ENCODE measurements around the gene ZIC4. TPM values are rescaled to one million over a fixed set of nuclear protein-coding genes. Genes with fewer than 3 reads are reported as not detected.

ZIC4 gene
- total RNA-seq, 2 donors from 2014 or later = not detected

DNA sequence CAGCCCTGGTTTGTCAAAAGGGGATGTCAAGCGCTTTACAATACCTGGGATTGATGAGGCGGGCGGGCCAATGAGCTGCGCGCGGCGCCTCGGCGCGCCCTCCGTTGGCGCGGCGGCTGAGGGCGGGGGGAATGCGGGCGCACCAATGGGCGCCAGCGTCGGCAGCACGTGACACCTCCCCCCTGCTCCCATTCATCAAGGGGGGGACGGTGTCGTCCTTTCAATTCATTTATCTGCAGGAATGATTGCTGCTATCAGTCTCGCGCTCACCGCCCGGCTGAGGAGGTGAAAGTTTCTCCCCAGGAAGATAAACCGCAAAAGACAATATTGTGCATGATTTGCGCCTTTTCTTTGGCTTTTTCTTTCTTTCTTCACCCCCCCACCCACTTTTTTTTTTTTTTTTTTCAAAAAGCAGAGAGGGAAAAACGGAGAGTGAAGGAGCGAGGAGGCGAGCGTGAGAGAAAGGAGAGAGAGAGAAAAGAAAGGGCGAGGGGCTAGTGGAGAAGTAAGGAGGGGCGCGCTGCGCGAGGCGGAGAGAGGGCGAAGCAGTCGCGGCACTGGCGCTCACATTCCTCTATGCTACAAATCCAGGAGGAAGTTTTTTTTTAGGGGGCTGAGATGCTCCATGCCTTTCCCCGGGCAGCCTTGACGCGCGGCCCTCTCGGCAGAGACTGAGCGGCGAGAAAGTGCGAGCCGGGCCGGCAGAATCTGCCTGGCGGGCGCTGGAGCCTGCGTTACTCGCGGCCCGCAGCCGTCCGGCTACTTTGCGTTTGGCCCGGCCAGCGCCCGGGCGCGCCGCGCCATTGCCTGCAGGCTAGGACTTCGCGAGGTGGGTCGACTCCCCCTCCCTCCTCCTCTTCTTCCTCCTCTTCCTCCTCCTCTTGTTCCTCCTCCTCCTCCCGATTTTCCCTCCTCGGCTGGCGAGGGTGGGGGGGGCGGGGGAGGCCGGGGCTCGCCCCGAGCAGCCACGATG lies 3.1 kb upstream of the ZIC4 start, which contains the start of gene ZIC1:
ZIC1 (plus strand) TSS at position 223 of the 973 bp plus-strand sequence; CDS start at position 971, 748 bp downstream.
- Histone ChIP-seq H3K27me3 (replicated peaks; ENCODE audit: insufficient read depth) (peaks cover 78% of the 10 kb centered on the region), H3K36me3 (no peaks in the 10 kb centered on the region), H3K4me1 (replicated peaks) (no peaks in the 10 kb centered on the region), H3K27ac (no peak within 1 kb of the TSS), H3K4me3 (no peak within 1 kb of the TSS), H3K9me3 (no peaks in the 10 kb centered on the region)
- intact Hi-C loops (cut with DNase I) = no loop called here
- 8% methylated on average over 80 of the region's 80 CpGs for WGBS
- DNase-seq (ENCODE audit: low spot score) = no peak
- TF ChIP-seq, protein P1, sequence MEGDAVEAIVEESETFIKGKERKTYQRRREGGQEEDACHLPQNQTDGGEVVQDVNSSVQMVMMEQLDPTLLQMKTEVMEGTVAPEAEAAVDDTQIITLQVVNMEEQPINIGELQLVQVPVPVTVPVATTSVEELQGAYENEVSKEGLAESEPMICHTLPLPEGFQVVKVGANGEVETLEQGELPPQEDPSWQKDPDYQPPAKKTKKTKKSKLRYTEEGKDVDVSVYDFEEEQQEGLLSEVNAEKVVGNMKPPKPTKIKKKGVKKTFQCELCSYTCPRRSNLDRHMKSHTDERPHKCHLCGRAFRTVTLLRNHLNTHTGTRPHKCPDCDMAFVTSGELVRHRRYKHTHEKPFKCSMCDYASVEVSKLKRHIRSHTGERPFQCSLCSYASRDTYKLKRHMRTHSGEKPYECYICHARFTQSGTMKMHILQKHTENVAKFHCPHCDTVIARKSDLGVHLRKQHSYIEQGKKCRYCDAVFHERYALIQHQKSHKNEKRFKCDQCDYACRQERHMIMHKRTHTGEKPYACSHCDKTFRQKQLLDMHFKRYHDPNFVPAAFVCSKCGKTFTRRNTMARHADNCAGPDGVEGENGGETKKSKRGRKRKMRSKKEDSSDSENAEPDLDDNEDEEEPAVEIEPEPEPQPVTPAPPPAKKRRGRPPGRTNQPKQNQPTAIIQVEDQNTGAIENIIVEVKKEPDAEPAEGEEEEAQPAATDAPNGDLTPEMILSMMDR (IDR thresholded peaks at IDR 0.05) = no peak
- TF ChIP-seq POLR2AphosphoS5 (IDR thresholded peaks at IDR 0.05) (no peak), POLR2A (IDR thresholded peaks at IDR 0.05) (no peak)

DNA sequence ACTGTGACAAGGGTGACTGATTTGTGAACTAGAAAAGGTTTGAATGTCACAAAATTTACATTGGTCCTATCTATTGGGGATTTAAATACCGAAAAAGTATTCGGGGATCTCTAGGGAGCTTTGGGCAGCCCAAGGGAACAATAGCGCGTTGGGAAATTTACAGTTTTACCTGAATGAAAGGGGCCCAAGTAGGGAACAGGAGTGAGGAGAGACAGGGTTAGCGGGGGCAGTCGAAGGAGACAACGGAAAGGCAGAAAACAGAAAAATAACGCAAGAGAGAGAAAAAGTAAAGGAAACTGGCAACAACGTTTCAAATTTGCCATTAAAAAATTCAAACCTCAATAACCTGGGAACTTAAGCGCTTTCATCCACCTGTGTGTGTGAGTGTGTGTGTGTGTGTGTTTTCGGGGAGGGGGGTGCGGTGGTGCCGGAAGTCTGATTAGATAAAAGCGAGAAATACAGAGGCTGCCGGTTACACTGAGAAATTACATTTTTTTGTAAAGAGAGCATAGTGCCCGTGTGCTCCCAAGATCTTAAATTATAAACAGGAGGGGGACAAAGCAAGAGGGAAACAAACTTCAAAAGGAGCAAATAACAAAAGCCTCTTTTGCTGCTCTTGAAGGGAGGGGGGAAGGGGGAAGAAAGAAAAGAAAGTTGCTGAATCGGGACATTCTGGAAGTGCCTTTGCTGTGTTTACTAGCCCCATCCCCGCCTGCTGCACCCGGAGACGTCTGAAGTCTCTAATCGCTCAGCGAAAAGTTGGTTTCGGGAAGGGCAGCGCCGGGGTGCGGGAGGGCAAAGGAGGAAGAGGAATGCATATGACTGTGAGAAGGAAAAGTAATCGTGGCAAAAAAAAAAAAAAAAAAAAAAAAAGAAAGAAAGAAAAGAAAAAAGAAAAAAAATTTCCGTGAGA lies 2.1 kb upstream of the ZIC4 start:
- Histone ChIP-seq H3K4me1 (replicated peaks) (no peaks in the 10 kb centered on the region), H3K9me3 (no peaks in the 10 kb centered on the region), H3K4me3 (no peak overlapping the region), H3K36me3 (no peaks in the 10 kb centered on the region), H3K27ac (no peak overlapping the region), H3K27me3 (replicated peaks; ENCODE audit: insufficient read depth) (peaks cover 80% of the 10 kb centered on the region)
- intact Hi-C loops (cut with DNase I) = no loop called here
- 13% methylated on average over 28 of the region's 28 CpGs for WGBS
- no peak for DNase-seq (ENCODE audit: low spot score)
- TF ChIP-seq, protein P1 (IDR thresholded peaks at IDR 0.05) = no peak
- TF ChIP-seq POLR2AphosphoS5 (IDR thresholded peaks at IDR 0.05) = no peak
- TF ChIP-seq POLR2A (IDR thresholded peaks at IDR 0.05) = no peak

DNA sequence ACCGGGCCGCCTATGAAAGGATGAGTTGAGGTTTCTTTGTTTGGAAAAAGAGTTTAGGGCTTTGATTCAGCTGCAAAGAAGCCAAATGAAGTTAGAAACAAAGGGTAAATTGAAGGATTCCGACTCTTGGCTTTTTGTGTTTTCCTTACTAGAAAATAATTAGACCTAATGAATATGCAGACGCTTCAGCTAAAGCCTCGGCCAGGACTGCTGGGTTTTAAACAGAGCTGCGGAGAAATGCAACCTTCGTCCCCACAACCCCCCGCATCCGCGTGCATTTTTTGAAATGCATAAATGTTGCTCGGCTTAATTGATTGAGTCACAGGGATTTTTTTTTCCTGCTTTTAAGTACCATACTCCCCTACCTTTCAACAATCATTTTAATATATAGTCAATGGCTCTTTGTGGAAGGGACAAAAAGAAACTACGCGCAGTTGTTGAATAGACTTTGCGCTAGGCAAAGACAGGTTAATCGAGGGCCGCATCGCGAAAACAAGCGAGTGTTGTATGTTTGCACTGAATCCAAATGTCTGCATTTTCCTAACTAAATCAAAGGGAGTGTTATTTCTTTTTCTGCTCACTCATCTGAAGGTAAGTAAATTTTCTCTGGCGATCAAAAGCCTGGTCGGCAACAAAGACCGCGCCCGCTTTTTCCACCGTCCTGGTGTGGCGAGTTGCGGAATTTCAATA lies 1.3 kb upstream of the ZIC4 start:
- TF ChIP-seq, protein P1 (IDR thresholded peaks at IDR 0.05) = no peak
- TF ChIP-seq POLR2AphosphoS5 (IDR thresholded peaks at IDR 0.05) (no peak), POLR2A (IDR thresholded peaks at IDR 0.05) (no peak)
- 12% methylated on average over 27 of the region's 27 CpGs for WGBS
- Histone ChIP-seq H3K4me1 (replicated peaks) (no peaks in the 10 kb centered on the region), H3K9me3 (no peaks in the 10 kb centered on the region), H3K27me3 (replicated peaks; ENCODE audit: insufficient read depth) (peaks cover 73% of the 10 kb centered on the region), H3K4me3 (no peak overlapping the region), H3K36me3 (no peaks in the 10 kb centered on the region), H3K27ac (no peak overlapping the region)
- intact Hi-C loops (cut with DNase I) = no loop called here
- no peak for DNase-seq (ENCODE audit: low spot score)

DNA sequence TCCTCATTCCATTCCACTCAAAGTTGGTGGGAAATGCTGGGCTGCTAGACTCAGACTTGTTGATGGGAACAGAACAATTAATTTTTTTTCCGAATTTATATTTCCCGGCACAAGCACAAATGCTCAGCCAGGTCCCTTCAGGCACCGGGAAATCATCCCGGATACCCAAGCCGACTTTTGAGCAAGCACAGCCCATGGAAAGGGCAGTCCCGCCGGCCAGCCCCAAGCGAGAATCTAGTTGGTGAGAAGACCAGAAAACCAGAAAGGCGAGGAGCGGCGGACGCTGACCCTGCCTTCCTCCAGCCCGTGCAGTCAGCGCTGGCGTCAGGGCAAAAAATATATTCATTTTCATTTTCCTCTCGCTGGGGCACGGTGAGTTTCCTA lies 763 bp upstream of the ZIC4 start:
- H3K27me3 ChIP-seq (replicated peaks; ENCODE audit: insufficient read depth) = peaks cover 68% of the 10 kb centered on the region
- DNase-seq (ENCODE audit: low spot score) = no peak
- WGBS = 6% methylated on average over 17 of the region's 17 CpGs
- no peak overlapping the region for H3K27ac ChIP-seq
- TF ChIP-seq, protein P1 (IDR thresholded peaks at IDR 0.05) = no peak
- no peaks in the 10 kb centered on the region for H3K4me1 ChIP-seq (replicated peaks)
- no peaks in the 10 kb centered on the region for H3K36me3 ChIP-seq
- intact Hi-C loops (cut with DNase I) = no loop called here
- no peak overlapping the region for H3K4me3 ChIP-seq
- H3K9me3 ChIP-seq = no peaks in the 10 kb centered on the region

All from prostate gland (tissue), 2 donors.